NT2/D1 (cell line): Measurements from ENCODE around the gene CHN2.

Experiments used
- YY1 ChIP-seq: IDR thresholded peaks from 2 replicates; pipeline ENCODE4 v1.6.1; 2011; ENCODE audit not compliant: insufficient read length, insufficient read depth
- ZNF274 ChIP-seq: IDR thresholded peaks from 2 replicates; pipeline ENCODE4 v1.6.1; 2011; ENCODE audit warnings: mild to moderate bottlenecking, low read depth, low read length

DNA sequence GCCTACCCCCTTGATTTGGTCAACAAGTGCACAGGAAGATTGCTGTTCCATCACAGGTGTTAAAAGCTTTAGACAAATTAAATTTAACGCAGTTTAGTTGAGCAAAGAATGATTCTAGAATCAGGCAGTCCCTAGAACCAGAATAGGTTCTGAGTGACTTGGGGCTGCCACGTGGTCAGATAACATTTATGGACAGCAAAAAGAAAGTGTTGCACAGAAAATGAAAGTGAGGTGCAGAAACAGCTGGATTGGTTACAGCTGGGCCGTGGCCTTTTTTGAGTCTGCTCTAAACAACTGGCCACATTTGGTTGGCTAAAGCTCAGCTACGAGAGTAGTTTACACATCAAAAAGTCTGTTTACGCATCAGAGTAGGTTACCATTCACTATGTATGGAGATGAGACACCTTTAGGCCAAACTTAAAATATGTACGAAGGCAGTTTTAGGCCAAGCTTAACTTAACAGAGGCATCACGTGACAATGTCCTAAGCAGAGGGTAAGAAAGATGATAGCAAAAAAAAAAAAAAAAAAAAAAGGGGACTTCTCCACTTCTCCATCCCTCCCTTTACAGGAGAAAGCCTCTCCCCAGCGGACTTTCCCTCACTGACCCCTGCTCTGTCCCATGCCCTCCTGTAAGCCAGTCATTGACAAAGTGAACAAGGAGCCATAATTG lies 235.8 kb downstream of the CHN2 start:
- TF ChIP-seq YY1 (no peak), ZNF274 (no peak)
